B cell (primary cell): ENCODE data around the gene SPTB. TPM values are rescaled to one million over a fixed set of nuclear protein-coding genes. Genes with fewer than 3 reads are reported as not detected.

Experiments
- ATAC-seq: fragments of 200-7000 bp; cut with Tn5 transposase; one replicate; pipeline ENCODE4 v1.10.0; 2021; ENCODE audit warnings: low read depth, mild to moderate bottlenecking, moderate number of reproducible peaks, moderate library complexity
- CTCF ChIA-PET: fragments of 350-600 bp; sonication (Branson Sonifier 250); formaldehyde crosslinking; loops from one replicate; lab custom pipeline; 2021; ENCODE audit warnings: antibody characterized with exemption, inconsistent platforms; lab: Charles Lee
- POLR2A ChIA-PET: fragments of 350-600 bp; sonication (Branson Sonifier 250); formaldehyde crosslinking; loops from one replicate; lab custom pipeline; 2021; ENCODE audit warnings: antibody characterized with exemption; lab: Charles Lee
- DNase-seq: peaks from one replicate; pipeline ENCODE4 v3.0.0; 2013
- H2AFZ ChIP-seq: 2 replicates; pipeline ENCODE4 v1.6.1; 2012; ENCODE audit warnings: mild to moderate bottlenecking, low read depth, low read length; ENCODE audit not compliant: insufficient read depth, poor library complexity, severe bottlenecking
- H3K27ac ChIP-seq, 2 donors: 1 replicate in 1 of 2; 2 replicates in 1 of 2; pipeline ENCODE4 v1.5.1; 2012 to 2013; ENCODE audit warnings: low read length in 2 of 2, mild to moderate bottlenecking in 2 of 2, moderate library complexity in 1 of 2
- H3K27me3 ChIP-seq, 4 experiments: fragments of 200-600 bp in 1 of 4; sonication (generic) in 1 of 4; replicated peaks in 1 of 4; 1 replicate in 2 of 4; 2 replicates in 2 of 4; pipeline versions ENCODE4 v1.6.1 to v1.7.0; 2013 to 2016; ENCODE audit warnings: low read length in 3 of 4, mild to moderate bottlenecking in 2 of 4, mixed read lengths in 1 of 4, moderate library complexity in 1 of 4; ENCODE audit not compliant: insufficient read depth in 4 of 4, control insufficient read depth in 3 of 4; ENCODE audit errors: control extremely low read depth in 1 of 4
- H3K36me3 ChIP-seq, 2 experiments: replicated peaks in 1 of 2; 1 replicate in 1 of 2; 2 replicates in 1 of 2; pipeline versions ENCODE4 v1.6.1 to v1.7.1; 2013; ENCODE audit warnings: low read length in 1 of 2; ENCODE audit not compliant: insufficient read depth in 2 of 2, control insufficient read depth in 1 of 2; ENCODE audit errors: control extremely low read depth in 1 of 2, extremely low read depth in 1 of 2
- H3K4me1 ChIP-seq, 2 donors: fragments of 200-600 bp in 1 of 2; sonication (generic) in 1 of 2; 1 replicate in 1 of 2; 2 replicates in 1 of 2; pipeline versions ENCODE4 v1.5.1 to v1.6.1; 2013 to 2017; ENCODE audit warnings: low read length in 2 of 2; ENCODE audit not compliant: control insufficient read depth in 2 of 2, insufficient read depth in 2 of 2
- H3K4me2 ChIP-seq: replicated peaks from 2 replicates; pipeline ENCODE3; 2012; ENCODE audit warnings: mild to moderate bottlenecking, low read depth, low read length; ENCODE audit not compliant: poor library complexity, severe bottlenecking
- H3K4me3 ChIP-seq, 5 experiments: fragments of 200-600 bp in 1 of 5; sonication (generic) in 1 of 5; 1 replicate in 3 of 5; 2 replicates in 2 of 5; pipeline versions ENCODE4 v1.5.1 to v1.7.0; 2011 to 2016; ENCODE audit warnings: low read length in 4 of 5, mild to moderate bottlenecking in 4 of 5, low read depth in 2 of 5, control low read depth in 1 of 5, moderate library complexity in 1 of 5; ENCODE audit not compliant: insufficient read depth in 1 of 5; ENCODE audit errors: control extremely low read depth in 1 of 5, extremely low read depth in 1 of 5
- H3K79me2 ChIP-seq: fragments of 200-600 bp; sonication (generic); one replicate; pipeline ENCODE4 v1.6.0; 2016; ENCODE audit warnings: low read length; ENCODE audit not compliant: control insufficient read depth, insufficient read depth
- H3K9ac ChIP-seq: fragments of 200-600 bp; sonication (generic); 2 replicates; pipeline ENCODE4 v1.6.1; 2017; ENCODE audit warnings: mild to moderate bottlenecking, low read length, moderate library complexity
- H3K9me3 ChIP-seq, 3 donors: one replicate each; pipeline versions ENCODE4 v1.6.1 to v1.7.1; 2013; ENCODE audit warnings: low read length in 2 of 3; ENCODE audit not compliant: control insufficient read depth in 2 of 3, insufficient read depth in 1 of 3; ENCODE audit errors: control extremely low read depth in 1 of 3
- H4K20me1 ChIP-seq: 2 replicates; pipeline ENCODE4 v1.6.0; 2012; ENCODE audit warnings: mild to moderate bottlenecking, low read length; ENCODE audit not compliant: insufficient read depth, control insufficient read depth, poor library complexity, severe bottlenecking
- H3K27ac Mint-ChIP-seq: one replicate; pipeline ENCODE4 v1.8.0; 2021; ENCODE audit warnings: mixed read lengths
- H3K27me3 Mint-ChIP-seq: one replicate; pipeline ENCODE4 v1.8.0; 2021; ENCODE audit warnings: mixed read lengths
- H3K4me1 Mint-ChIP-seq: one replicate; pipeline ENCODE4 v1.8.0; 2021; ENCODE audit warnings: mixed read lengths
- H3K4me3 Mint-ChIP-seq: one replicate; pipeline ENCODE4 v1.8.0; 2021; ENCODE audit warnings: mixed read lengths
- H3K9me3 Mint-ChIP-seq: one replicate; pipeline ENCODE4 v1.8.0; 2022; ENCODE audit warnings: mixed read lengths; ENCODE audit not compliant: insufficient read depth
- CTCF ChIP-seq: fragments of 200-600 bp; IDR thresholded peaks from one replicate; pipeline ENCODE4 v1.8.0; 2022; ENCODE audit warnings: antibody characterized with exemption, mild to moderate bottlenecking
- EZH2 ChIP-seq: IDR thresholded peaks from 2 replicates; pipeline ENCODE4 v1.6.1; 2012; ENCODE audit warnings: borderline replicate concordance, low read depth, mild to moderate bottlenecking, moderate library complexity, low read length; ENCODE audit not compliant: insufficient read depth, poor library complexity, severe bottlenecking
- WGBS: methylation state at CpG from one replicate; pipeline ENCODE4 v1.1.5; 2013; ENCODE audit warnings: missing lambda C conversion rate; ENCODE audit not compliant: insufficient coverage; 5-methylcytosine and 5-hydroxymethylcytosine counted together
- intact Hi-C: fragments of 100-400 bp; cut with micrococcal nuclease; formaldehyde crosslinking; loops from one replicate; pipeline ENCODE4 v1.10.0; 2022
- polyA plus RNA-seq: library from polyadenylated mRNA; depleted of rRNA; stranded (reverse); fragments of >200 nt; gene quantifications from 2 replicates; pipeline ENCODE4 v1.2.3, GENCODE V29; 2012
- total RNA-seq, 2 donors: library from RNA; stranded (reverse); fragments of 120-200 nt in 1 of 2; gene quantifications; 1 replicate in 1 of 2; 2 replicates in 1 of 2; pipeline versions ENCODE4 v1.2.3 to v1.2.4, GENCODE V29; 2013 to 2022

The SPTB gene
- total and polyA plus RNA-seq, 2 donors (not counting 1 experiment from before 2014, with no cell fraction given), result 0.12 TPM; not detected in 1

GRCh38 chr14:64722842-64723447, 156.8 kb downstream of the SPTB start:
- ChIA-PET POLR2A (no interaction called here), CTCF (no interaction called here)
- Histone ChIP-seq H3K27ac (no peak overlapping the region), H3K4me3 (no peak overlapping the region), H3K36me3 (no peaks in the 10 kb centered on the region), H3K4me1 (no peaks in the 10 kb centered on the region), H3K9ac (no peak overlapping the region), H3K4me2 (no peak overlapping the region), H3K9me3 (no peaks in the 10 kb centered on the region), H3K27me3 (peaks cover 0 to 3% (median 0%) of the 10 kb centered on the region in 4 experiments), H2AFZ (no peak overlapping the region), H3K79me2 (no peaks in the 10 kb centered on the region), H4K20me1 (no peaks in the 10 kb centered on the region)
- intact Hi-C loops, result no loop called here
- TF ChIP-seq EZH2, result no peak
- no peak for TF ChIP-seq CTCF
- H3K4me1 Mint-ChIP-seq, result no peaks in the 10 kb centered on the region
- DNase-seq (no peak), ATAC-seq (no peak)
- no peak overlapping the region for H3K4me3 Mint-ChIP-seq
- no peak overlapping the region for H3K27ac Mint-ChIP-seq
- no peaks in the 10 kb centered on the region for H3K9me3 Mint-ChIP-seq
- H3K27me3 Mint-ChIP-seq, result peaks cover 26% of the 10 kb centered on the region
- WGBS, result 71% methylated on average over 4 of the region's 5 CpGs

- no peak overlapping the region for H3K4me3 Mint-ChIP-seq
- H3K4me2 ChIP-seq, result no peak overlapping the region
- H3K4me3 ChIP-seq, result no peak overlapping the region
- intact Hi-C loops, result no loop called here
- TF ChIP-seq CTCF (no peak), EZH2 (no peak)
- no peak overlapping the region for H2AFZ ChIP-seq
- no peak for ATAC-seq
- H3K9me3 ChIP-seq, result peaks cover 0 to under 1% (median 0%) of the 10 kb centered on the region in 3 donors
- H3K27me3 ChIP-seq, result peaks cover 0 to 3% (median 0%) of the 10 kb centered on the region in 4 experiments
- H3K9me3 Mint-ChIP-seq, result no peaks in the 10 kb centered on the region
- no peaks in the 10 kb centered on the region for H3K4me1 ChIP-seq
- H3K36me3 ChIP-seq, result no peaks in the 10 kb centered on the region
- ChIA-PET CTCF (no interaction called here), POLR2A (no interaction called here)
- DNase-seq, result no peak
- 94% methylated on average over 3 of the region's 9 CpGs for WGBS
- no peak overlapping the region for H3K27ac Mint-ChIP-seq
- H3K79me2 ChIP-seq, result no peaks in the 10 kb centered on the region
- H3K9ac ChIP-seq, result no peak overlapping the region
- H3K27me3 Mint-ChIP-seq, result peaks cover 30% of the 10 kb centered on the region
- no peak overlapping the region for H3K27ac ChIP-seq
- no peaks in the 10 kb centered on the region for H3K4me1 Mint-ChIP-seq
- no peaks in the 10 kb centered on the region for H4K20me1 ChIP-seq
Measured at GRCh38 chr14:64721899-64722298, 157.8 kb downstream of the SPTB start.
